Fibroblast of lung (primary cell): ENCODE data around the gene GARNL3. TPM values are rescaled to one million over a fixed set of nuclear protein-coding genes. Genes with fewer than 3 reads are reported as not detected.

Source experiments
- DNase-seq, 2 donors: peaks; one replicate each; pipeline versions ENCODE4 v3.0.0 to v3.0.0-alpha.2; 2010; ENCODE audit warnings: low read depth in 2 of 2
- H2AFZ ChIP-seq: 2 replicates; pipeline ENCODE4 v1.5.1; 2012; ENCODE audit warnings: low read length, control low read depth, inconsistent platforms
- H3K27ac ChIP-seq: 2 replicates; pipeline ENCODE4 v1.5.1; 2011; ENCODE audit warnings: low read length, control low read depth; ENCODE audit not compliant: insufficient read depth
- H3K27me3 ChIP-seq: 2 replicates; pipeline ENCODE4 v1.5.1; 2011; ENCODE audit warnings: mild to moderate bottlenecking, low read length; ENCODE audit not compliant: control insufficient read depth, insufficient read depth
- H3K36me3 ChIP-seq: 2 replicates; pipeline ENCODE4 v1.5.1; 2011; ENCODE audit warnings: low read length; ENCODE audit not compliant: control insufficient read depth, insufficient read depth
- H3K4me1 ChIP-seq: 2 replicates; pipeline ENCODE4 v1.5.1; 2011; ENCODE audit warnings: low read length; ENCODE audit not compliant: control insufficient read depth, insufficient read depth; ENCODE audit errors: extremely low read depth
- H3K4me2 ChIP-seq: 2 replicates; pipeline ENCODE4 v1.5.1; 2011; ENCODE audit warnings: low read length, control low read depth; ENCODE audit not compliant: insufficient read depth; ENCODE audit errors: extremely low read depth
- H3K4me3 ChIP-seq, 4 experiments: fragments of 200-600 bp in 1 of 4; sonication (generic) in 1 of 4; replicated peaks in 1 of 4; 2 replicates each; pipeline ENCODE4 v1.5.1; 2011 to 2016; ENCODE audit warnings: low read length in 4 of 4, low read depth in 3 of 4, mild to moderate bottlenecking in 3 of 4, control low read depth in 2 of 4, inconsistent platforms in 1 of 4, mixed read lengths in 1 of 4; ENCODE audit not compliant: insufficient read depth in 1 of 4; ENCODE audit errors: control extremely low read depth in 1 of 4
- H3K79me2 ChIP-seq: 2 replicates; pipeline ENCODE4 v1.5.1; 2012; ENCODE audit warnings: mild to moderate bottlenecking, low read length, inconsistent platforms; ENCODE audit not compliant: control insufficient read depth, insufficient read depth
- H3K9ac ChIP-seq: 2 replicates; pipeline ENCODE4 v1.5.1; 2011; ENCODE audit warnings: mild to moderate bottlenecking, low read length, control low read depth; ENCODE audit not compliant: insufficient read depth
- H3K9me3 ChIP-seq: 2 replicates; pipeline ENCODE4 v1.5.1; 2012; ENCODE audit warnings: low read depth, low read length; ENCODE audit not compliant: control insufficient read depth, insufficient read depth
- H4K20me1 ChIP-seq: 2 replicates; pipeline ENCODE4 v1.5.1; 2011; ENCODE audit warnings: low read length; ENCODE audit not compliant: control insufficient read depth, insufficient read depth; ENCODE audit errors: extremely low read depth
- CTCF ChIP-seq, 2 donors: IDR thresholded peaks in 1 of 2; conservative IDR thresholded peaks in 1 of 2; 1 replicate in 1 of 2; 2 replicates in 1 of 2; pipeline ENCODE4 v1.5.1; 2011 to 2012; ENCODE audit warnings: low read length in 2 of 2, control low read depth in 1 of 2, inconsistent platforms in 1 of 2, low read depth in 1 of 2, mild to moderate bottlenecking in 1 of 2
- EZH2 ChIP-seq: IDR thresholded peaks from 2 replicates; pipeline ENCODE4 v1.5.1; 2012; ENCODE audit warnings: low read length, control low read depth, mild to moderate bottlenecking; ENCODE audit errors: missing control alignments
- polyA plus RNA-seq, 2 donors: library from polyadenylated mRNA; depleted of rRNA in 1 of 2; stranded (reverse) in 1 of 2; unstranded in 1 of 2; fragments of >200 nt; gene quantifications; 2 replicates each; pipeline ENCODE4 v1.2.1, GENCODE V29; 2011 to 2012; ENCODE audit warnings: missing spikeins in 1 of 2
- total RNA-seq: library from RNA; depleted of rRNA; stranded (reverse); fragments of >200 nt; gene quantifications from 2 replicates; pipeline ENCODE4 v1.2.1, GENCODE V29; 2014

GARNL3 gene
- total and polyA plus RNA-seq, 2 donors (not counting 1 experiment from before 2014, with no cell fraction given) = 1.5 to 6.4 TPM

- no peak for DNase-seq
- Histone ChIP-seq H2AFZ (no peak overlapping the region), H3K27ac (no peak overlapping the region), H4K20me1 (no peaks in the 10 kb centered on the region), H3K4me3 (no peak overlapping the region), H3K9me3 (no peaks in the 10 kb centered on the region), H3K9ac (no peak overlapping the region), H3K27me3 (no peaks in the 10 kb centered on the region), H3K36me3 (no peaks in the 10 kb centered on the region), H3K79me2 (no peaks in the 10 kb centered on the region), H3K4me2 (no peak overlapping the region), H3K4me1 (no peaks in the 10 kb centered on the region)
- no peak for TF ChIP-seq EZH2
- no peak for TF ChIP-seq CTCF (conservative IDR thresholded peaks at IDR 0.05 in 1 of 2, IDR thresholded peaks at IDR 0.05 in 1 of 2; ENCODE audit: low read depth in 1 of 2, low read length in 2 of 2)
Observed at GRCh38 chr9:127411122-127411521, 146.5 kb downstream of the GARNL3 start.

GRCh38 chr9:127415141-127415540 lies 150.6 kb downstream of the GARNL3 start:
- Histone ChIP-seq H3K9ac (no peak overlapping the region), H3K4me3 (no peak overlapping the region), H3K4me1 (no peaks in the 10 kb centered on the region), H3K4me2 (no peak overlapping the region), H3K36me3 (no peaks in the 10 kb centered on the region), H2AFZ (no peak overlapping the region), H3K27ac (no peak overlapping the region), H3K27me3 (no peaks in the 10 kb centered on the region), H3K79me2 (no peaks in the 10 kb centered on the region), H3K9me3 (no peaks in the 10 kb centered on the region), H4K20me1 (no peaks in the 10 kb centered on the region)
- DNase-seq = no peak
- TF ChIP-seq EZH2 (no peak), CTCF (conservative IDR thresholded peaks at IDR 0.05 in 1 of 2, IDR thresholded peaks at IDR 0.05 in 1 of 2; ENCODE audit: low read depth in 1 of 2, low read length in 2 of 2) (no peak)

GRCh38 chr9:127415657-127416056 lies 151.1 kb downstream of the GARNL3 start:
- Histone ChIP-seq H4K20me1 (no peaks in the 10 kb centered on the region), H3K9ac (no peak overlapping the region), H3K4me2 (no peak overlapping the region), H3K36me3 (no peaks in the 10 kb centered on the region), H3K4me3 (no peak overlapping the region), H3K79me2 (no peaks in the 10 kb centered on the region), H2AFZ (no peak overlapping the region), H3K27me3 (no peaks in the 10 kb centered on the region), H3K9me3 (no peaks in the 10 kb centered on the region), H3K27ac (no peak overlapping the region), H3K4me1 (no peaks in the 10 kb centered on the region)
- no peak for DNase-seq
- no peak for TF ChIP-seq EZH2
- TF ChIP-seq CTCF (conservative IDR thresholded peaks at IDR 0.05 in 1 of 2, IDR thresholded peaks at IDR 0.05 in 1 of 2; ENCODE audit: low read depth in 1 of 2, low read length in 2 of 2) = no peak
